Measurements from ENCODE around the gene TUBA1C. TPM values are rescaled to one million over a fixed set of nuclear protein-coding genes. Genes with fewer than 3 reads are reported as not detected.
A peak's percentile ranks its signal among the peaks of the same experiment; 100 is the strongest.

The TUBA1C gene
- total and polyA plus RNA-seq, 9 of the 15 experiments (the other 6 are each of a cell fraction or from before 2014, with no cell fraction given): 755 to 3,012 (median 914) TPM

- peak; percentile 65; the same call in 1 of the 2 replicates for TF ChIP-seq ZNF589 (CRISPR knock-in tag; IDR thresholded peaks at IDR 0.05; ENCODE audit: low read depth)
- no peak for TF ChIP-seq NFXL1 (CRISPR knock-in tag; IDR thresholded peaks at IDR 0.05)
- no peak for TF ChIP-seq SMARCA5 (IDR thresholded peaks at IDR 0.05)
- no peak for TF ChIP-seq ZNF280B (CRISPR knock-in tag; IDR thresholded peaks at IDR 0.05)
- no peak; the same call in 1 of the 2 replicates for TF ChIP-seq SMAD3 (CRISPR knock-in tag; conservative IDR thresholded peaks at IDR 0.05)
- TF ChIP-seq ZKSCAN8 (CRISPR knock-in tag; IDR thresholded peaks at IDR 0.05): no peak
- peak; percentile 22 for TF ChIP-seq ZBTB9 (CRISPR knock-in tag; IDR thresholded peaks at IDR 0.05)
- no peak for TF ChIP-seq ZNF347 (CRISPR knock-in tag; IDR thresholded peaks at IDR 0.05; ENCODE audit: low read depth)
- peak; percentile 93 to 96 for TF ChIP-seq MNT (conservative IDR thresholded peaks at IDR 0.05)
- TF ChIP-seq RAD51 (IDR thresholded peaks at IDR 0.05; ENCODE audit: borderline replicate concordance, low read depth): peak; percentile 68; the same call in 1 of the 2 replicates
- no peak; the same call in 1 of the 2 replicates for TF ChIP-seq RFX5 (IDR thresholded peaks at IDR 0.05; ENCODE audit: low read depth, low read length)
- no peak for TF ChIP-seq EGR1 (conservative IDR thresholded peaks at IDR 0.05)
- TF ChIP-seq TAF15 (IDR thresholded peaks at IDR 0.05; ENCODE audit: low read depth, low read length): no peak
- TF ChIP-seq SOX6 (IDR thresholded peaks at IDR 0.05): peak; percentile 7; the same call in 1 of the 2 replicates
- TF ChIP-seq RBFOX2 (IDR thresholded peaks at IDR 0.05; ENCODE audit: low read depth, low read length): peak; percentile 97
- TF ChIP-seq SPI1 (IDR thresholded peaks at IDR 0.05; ENCODE audit: borderline replicate concordance, low read depth, low read length): peak; percentile 56; the same call in 1 of the 2 replicates
- no peak; the same call in none of the 2 replicates for TF ChIP-seq FOXM1 (IDR thresholded peaks at IDR 0.05; ENCODE audit: low read depth)
- peak; percentile 100 for TF ChIP-seq FOXM1 (CRISPR knock-in tag; IDR thresholded peaks at IDR 0.05; ENCODE audit: low read depth)
Observed at GRCh38 chr12:49264873-49265792, at the start of gene TUBA1C (continued).

All from K562 (cell line).